LNCAP (cell line): ENCODE results near the gene SLC25A18.

ENCODE experiments used
- TF ChIP-seq, protein P1 (sequence below): fragments of 450-650 bp; IDR thresholded peaks from 2 replicates; pipeline ENCODE4 v1.5.1; 2017; ENCODE audit warnings: mild to moderate bottlenecking

Gene SLC25A18

DNA sequence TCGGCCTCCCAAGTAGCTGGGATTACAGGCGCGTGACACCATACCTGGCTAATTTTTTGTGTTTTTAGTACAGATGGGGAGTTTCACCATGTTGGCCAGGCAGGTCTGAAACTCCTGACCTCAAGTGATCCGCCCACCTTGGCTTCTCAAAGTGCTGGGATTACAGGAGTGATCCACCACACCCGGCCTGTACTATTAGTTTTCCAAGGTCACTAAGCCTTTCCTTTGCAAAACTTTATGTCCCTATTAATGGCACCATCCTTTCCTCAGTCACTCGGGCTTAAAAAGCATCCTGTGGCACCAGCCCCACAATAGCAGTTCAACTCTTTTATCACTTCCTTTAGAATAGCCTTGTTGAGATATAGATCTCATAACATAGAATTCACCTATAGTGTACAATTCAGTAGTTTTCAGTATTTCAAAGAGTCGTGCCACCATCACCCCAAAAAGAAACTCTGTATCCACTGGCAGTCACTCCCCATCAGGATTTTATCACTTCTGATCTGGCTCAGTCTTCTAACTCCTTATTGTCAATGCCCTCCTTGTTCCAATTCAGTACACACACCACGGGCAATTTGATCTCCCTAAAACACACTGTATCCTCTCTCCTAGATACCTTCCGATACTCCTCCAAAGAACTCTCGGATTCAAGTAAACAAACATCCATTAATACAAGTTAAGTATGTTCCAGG is 74.3 kb downstream of the SLC25A18 start:
- TF ChIP-seq, protein P1, sequence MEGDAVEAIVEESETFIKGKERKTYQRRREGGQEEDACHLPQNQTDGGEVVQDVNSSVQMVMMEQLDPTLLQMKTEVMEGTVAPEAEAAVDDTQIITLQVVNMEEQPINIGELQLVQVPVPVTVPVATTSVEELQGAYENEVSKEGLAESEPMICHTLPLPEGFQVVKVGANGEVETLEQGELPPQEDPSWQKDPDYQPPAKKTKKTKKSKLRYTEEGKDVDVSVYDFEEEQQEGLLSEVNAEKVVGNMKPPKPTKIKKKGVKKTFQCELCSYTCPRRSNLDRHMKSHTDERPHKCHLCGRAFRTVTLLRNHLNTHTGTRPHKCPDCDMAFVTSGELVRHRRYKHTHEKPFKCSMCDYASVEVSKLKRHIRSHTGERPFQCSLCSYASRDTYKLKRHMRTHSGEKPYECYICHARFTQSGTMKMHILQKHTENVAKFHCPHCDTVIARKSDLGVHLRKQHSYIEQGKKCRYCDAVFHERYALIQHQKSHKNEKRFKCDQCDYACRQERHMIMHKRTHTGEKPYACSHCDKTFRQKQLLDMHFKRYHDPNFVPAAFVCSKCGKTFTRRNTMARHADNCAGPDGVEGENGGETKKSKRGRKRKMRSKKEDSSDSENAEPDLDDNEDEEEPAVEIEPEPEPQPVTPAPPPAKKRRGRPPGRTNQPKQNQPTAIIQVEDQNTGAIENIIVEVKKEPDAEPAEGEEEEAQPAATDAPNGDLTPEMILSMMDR: no peak

DNA sequence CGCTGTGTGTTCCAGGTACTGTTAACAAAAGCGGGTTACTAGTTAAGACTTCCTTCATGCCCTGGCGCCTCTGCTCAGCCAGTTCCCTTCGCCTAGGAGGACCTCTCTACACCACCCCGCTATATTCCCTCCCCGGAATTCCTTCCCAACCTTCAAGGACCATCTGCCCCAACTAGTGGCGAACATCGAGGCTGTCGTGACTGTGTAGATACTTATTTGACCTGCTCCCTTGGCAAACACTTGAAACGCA is 74.8 kb downstream of the SLC25A18 start:
- TF ChIP-seq, protein P1: no peak

DNA sequence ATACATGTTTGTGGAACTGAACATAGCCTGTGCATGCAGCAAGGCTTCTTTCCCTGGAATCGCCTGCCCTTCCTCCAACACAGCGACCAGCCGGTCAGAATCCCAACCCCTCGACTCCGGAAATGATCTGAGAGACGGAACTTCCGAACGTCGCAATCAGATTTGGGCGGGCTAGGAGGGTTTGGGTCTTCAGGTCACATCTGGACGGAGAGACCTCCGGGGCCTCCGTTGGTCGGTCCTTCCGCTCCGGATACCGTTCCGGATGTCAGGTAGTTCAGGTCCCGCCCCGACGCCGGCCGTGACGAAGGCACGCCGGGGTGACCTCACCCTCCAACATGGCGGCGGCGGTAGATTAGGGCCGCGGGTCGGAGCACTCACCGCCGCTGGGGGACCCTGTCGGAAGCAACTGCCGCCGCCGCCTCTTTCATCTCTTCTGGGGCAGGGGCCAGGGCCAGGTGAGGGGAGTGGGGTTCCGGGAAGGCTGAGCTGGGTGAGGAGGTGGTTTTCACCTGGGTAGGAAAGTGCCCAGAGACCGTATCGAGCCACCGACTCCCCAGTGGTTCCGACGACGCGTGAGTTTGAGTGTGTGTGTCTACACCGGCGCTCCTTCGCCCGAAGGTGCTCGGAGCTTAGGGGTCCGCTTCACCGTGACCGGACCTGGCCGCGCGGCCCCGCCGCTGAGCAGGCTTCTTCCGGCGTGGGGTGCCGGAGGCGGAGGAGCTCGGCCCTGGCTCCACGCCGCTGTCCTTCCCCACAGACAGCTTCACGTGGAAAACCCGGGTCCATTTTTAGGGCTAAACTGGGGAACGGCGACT is 75.3 kb downstream of the SLC25A18 start, which contains the start of gene BCL2L13:
Gene BCL2L13, plus strand, starts transcription at position 326 of the 815 bp plus-strand sequence. CDS start 16,955 bp downstream, outside the sequence.
- TF ChIP-seq, protein P1: no peak

DNA sequence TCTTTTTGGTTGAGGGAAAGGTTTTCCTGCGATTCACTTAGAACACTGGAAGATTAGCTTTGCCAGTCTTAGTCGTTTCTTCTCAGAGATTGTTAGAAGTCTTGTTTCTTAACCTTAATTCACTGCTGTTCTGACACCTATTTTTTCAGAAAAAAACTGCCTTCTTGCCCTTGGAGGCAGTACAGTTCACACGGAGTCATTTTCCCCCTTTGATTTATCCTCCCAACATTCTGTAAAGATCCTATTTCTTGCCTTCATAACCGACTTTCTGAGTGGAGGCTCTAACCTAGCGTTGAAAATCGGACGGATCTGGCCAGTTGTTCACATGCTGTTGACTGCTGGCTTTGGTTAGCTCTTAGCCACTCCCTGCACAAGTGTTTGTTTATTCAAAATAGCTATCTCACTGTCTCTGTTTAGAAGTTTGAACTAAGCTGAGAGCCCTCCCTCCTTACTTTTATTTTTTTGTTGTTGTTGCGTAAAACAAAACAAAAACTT is 76.0 kb downstream of the SLC25A18 start:
- TF ChIP-seq, protein P1: no peak
